HAP-1 (cell line): ENCODE results near the gene C7.
"Not testable (repeated sequence)": the region's sequence is repeated elsewhere in the genome, so short reads cannot be mapped to it uniquely, and the experiment has no call there.

Source experiments
- DNase-seq, 2 experiments: peaks; one replicate each; pipeline ENCODE4 v3.0.0-alpha.2; 2016 to 2020; ENCODE audit warnings: low spot score in 2 of 2
- H3K27me3 ChIP-seq: fragments of 250-450 bp; sonication (Bioruptor Pico); 2 replicates; pipeline ENCODE4 v1.5.1; 2020; ENCODE audit warnings: low read depth, mild to moderate bottlenecking, moderate library complexity
- H3K36me3 ChIP-seq: fragments of 250-450 bp; sonication (Bioruptor Pico); replicated peaks from 2 replicates; pipeline ENCODE4 v1.5.1; 2020; ENCODE audit warnings: mild to moderate bottlenecking
- H3K4me1 ChIP-seq: fragments of 250-450 bp; sonication (Bioruptor Pico); 2 replicates; pipeline ENCODE4 v1.5.1; 2020; ENCODE audit warnings: mild to moderate bottlenecking
- H3K4me3 ChIP-seq: fragments of 250-450 bp; sonication (Bioruptor Pico); 2 replicates; pipeline ENCODE4 v1.5.1; 2020; ENCODE audit warnings: mild to moderate bottlenecking, moderate library complexity
- H3K9me3 ChIP-seq: fragments of 250-450 bp; sonication (Bioruptor Pico); 2 replicates; pipeline ENCODE4 v1.5.1; 2020; ENCODE audit warnings: mild to moderate bottlenecking, moderate library complexity
- in situ Hi-C: fragments of 300-500 bp; cut with MboI; formaldehyde crosslinking; loops from 3 replicates; pipeline ENCODE4 v1.14.3; 2020; ENCODE audit warnings: low sequenced_read_pairs, inconsistent platforms, mixed read lengths

Gene C7

GRCh38 chr5:41022600-41022999, 113.3 kb downstream of the C7 start:
- H3K36me3 ChIP-seq, H3K4me1 ChIP-seq, DNase-seq, H3K27me3 ChIP-seq, in situ Hi-C loops, H3K4me3 ChIP-seq, H3K9me3 ChIP-seq: not testable (repeated sequence)
